GM23338 (cell line): Measurements from ENCODE around the gene REPS1. TPM values are rescaled to one million over a fixed set of nuclear protein-coding genes. Genes with fewer than 3 reads are reported as not detected.

Source experiments
- ATAC-seq: fragments of 200-7000 bp; cut with Tn5 transposase; 3 replicates; pipeline ENCODE4 v1.9.1; 2020
- DNase-seq: peaks from one replicate; pipeline ENCODE4 v3.0.0-alpha.2; 2015; ENCODE audit warnings: low spot score
- H2AFZ ChIP-seq: fragments of 200-600 bp; sonication (generic); 2 replicates; pipeline ENCODE4 v1.8.0; 2016; ENCODE audit warnings: antibody characterized with exemption, mild to moderate bottlenecking, moderate library complexity
- H3F3A ChIP-seq: fragments of 200-600 bp; sonication (generic); replicated peaks from 2 replicates; pipeline ENCODE4 v1.8.0; 2017; ENCODE audit warnings: antibody characterized with exemption, mixed run types, low read depth
- H3K27ac ChIP-seq: fragments of 200-600 bp; sonication (generic); 2 replicates; pipeline ENCODE4 v1.6.1; 2016; ENCODE audit warnings: low read depth
- H3K27me3 ChIP-seq: fragments of 200-600 bp; sonication (generic); 2 replicates; pipeline ENCODE4 v1.8.0; 2016; ENCODE audit warnings: mild to moderate bottlenecking, mixed run types, moderate library complexity; ENCODE audit not compliant: insufficient read depth
- H3K36me3 ChIP-seq: fragments of 200-600 bp; sonication (generic); 2 replicates; pipeline ENCODE4 v1.8.0; 2016; ENCODE audit warnings: mild to moderate bottlenecking; ENCODE audit not compliant: insufficient read depth
- H3K4me1 ChIP-seq: fragments of 200-600 bp; sonication (generic); 2 replicates; pipeline ENCODE4 v1.8.0; 2016; ENCODE audit warnings: mild to moderate bottlenecking, moderate library complexity; ENCODE audit not compliant: insufficient read depth
- H3K4me2 ChIP-seq: fragments of 200-600 bp; sonication (generic); 2 replicates; pipeline ENCODE4 v1.7.1; 2017; ENCODE audit warnings: mixed run types
- H3K4me3 ChIP-seq: fragments of 200-600 bp; sonication (generic); 2 replicates; pipeline ENCODE4 v1.6.1; 2016; ENCODE audit warnings: mixed run types
- H3K79me2 ChIP-seq: fragments of 200-600 bp; sonication (generic); replicated peaks from 2 replicates; pipeline ENCODE4 v1.8.0; 2017; ENCODE audit warnings: mild to moderate bottlenecking; ENCODE audit not compliant: insufficient read depth
- H3K9me2 ChIP-seq: fragments of 200-600 bp; sonication (generic); 2 replicates; pipeline ENCODE4 v1.8.0; 2017; ENCODE audit not compliant: insufficient read depth
- H4K20me1 ChIP-seq: fragments of 200-600 bp; sonication (generic); replicated peaks from 2 replicates; pipeline ENCODE4 v1.8.0; 2017; ENCODE audit warnings: mild to moderate bottlenecking; ENCODE audit not compliant: insufficient read depth
- H3K27ac Mint-ChIP-seq: 2 replicates; pipeline ENCODE4 v1.8.0; 2020; ENCODE audit warnings: inconsistent platforms, mild to moderate bottlenecking, moderate library complexity, mixed read lengths
- H3K27me3 Mint-ChIP-seq: 3 replicates; pipeline ENCODE4 v1.8.0; 2022; ENCODE audit warnings: low read depth, mild to moderate bottlenecking, moderate library complexity, mixed read lengths, inconsistent platforms; ENCODE audit not compliant: insufficient read depth, poor library complexity
- H3K36me3 Mint-ChIP-seq: 3 replicates; pipeline ENCODE4 v1.8.0; 2021; ENCODE audit warnings: low read depth, mild to moderate bottlenecking, inconsistent platforms, moderate library complexity, mixed read lengths
- H3K4me1 Mint-ChIP-seq: 3 replicates; pipeline ENCODE4 v1.8.0; 2020; ENCODE audit warnings: mild to moderate bottlenecking, inconsistent platforms, mixed read lengths
- H3K4me3 Mint-ChIP-seq: 3 replicates; pipeline ENCODE4 v1.8.0; 2021; ENCODE audit warnings: moderate library complexity, mild to moderate bottlenecking, inconsistent platforms, mixed read lengths
- H3K9me3 Mint-ChIP-seq: 3 replicates; pipeline ENCODE4 v1.8.0; 2020; ENCODE audit warnings: moderate library complexity, mild to moderate bottlenecking, inconsistent platforms, mixed read lengths
- CREB1 ChIP-seq: fragments of 250-450 bp; sonication (Bioruptor Pico); IDR thresholded peaks from 2 replicates; pipeline ENCODE4 v1.5.0; 2020; ENCODE audit warnings: low read depth, mild to moderate bottlenecking, moderate library complexity
- CTCF ChIP-seq, 2 experiments: fragments of 200-600 bp in 1 of 2; sonication (generic) in 1 of 2; conservative IDR thresholded peaks; 2 replicates each; pipeline versions ENCODE4 v1.5.1 to v1.6.1; 2016 to 2017; ENCODE audit warnings: antibody characterized with exemption in 2 of 2, low read depth in 2 of 2, mild to moderate bottlenecking in 2 of 2, moderate library complexity in 1 of 2
- EZH2 ChIP-seq: fragments of 200-600 bp; sonication (generic); IDR thresholded peaks from one replicate; pipeline ENCODE4 v1.8.0; 2017; ENCODE audit warnings: antibody characterized with exemption, mild to moderate bottlenecking, low read depth; ENCODE audit not compliant: unreplicated experiment
- EZH2phosphoT487 ChIP-seq: fragments of 200-600 bp; sonication (generic); IDR thresholded peaks from one replicate; pipeline ENCODE4 v1.8.1; 2018; ENCODE audit warnings: antibody characterized with exemption; ENCODE audit not compliant: unreplicated experiment
- NANOG ChIP-seq: IDR thresholded peaks from 2 replicates; pipeline ENCODE4 v1.6.1; 2016; ENCODE audit warnings: antibody characterized with exemption, borderline replicate concordance
- POLR2AphosphoS5 ChIP-seq: IDR thresholded peaks from 2 replicates; pipeline ENCODE4 v1.6.1; 2016; ENCODE audit warnings: antibody characterized with exemption, low read depth
- REST ChIP-seq: IDR thresholded peaks from one replicate; pipeline ENCODE4 v1.6.1; 2018; ENCODE audit warnings: antibody characterized with exemption; ENCODE audit not compliant: unreplicated experiment
- ZNF114 ChIP-seq: fragments of 250-450 bp; sonication (Bioruptor Pico); IDR thresholded peaks from 2 replicates; pipeline ENCODE4 v1.5.0; 2020; ENCODE audit warnings: mild to moderate bottlenecking, moderate library complexity
- ZNF331 ChIP-seq: fragments of 250-450 bp; sonication (Bioruptor Pico); IDR thresholded peaks from 2 replicates; pipeline ENCODE4 v1.5.0; 2020; ENCODE audit warnings: low read depth, mild to moderate bottlenecking, moderate library complexity
- ZNF462 ChIP-seq: fragments of 250-450 bp; sonication (Bioruptor Pico); IDR thresholded peaks from 2 replicates; pipeline ENCODE4 v1.5.0; 2020; ENCODE audit warnings: mild to moderate bottlenecking, moderate library complexity
- polyA plus RNA-seq: library from polyadenylated mRNA; unstranded; fragments of >200 nt; fragmentation: Nextera tagmentation; extraction: Ambion mirVana; gene quantifications from 2 replicates; pipeline ENCODE4 v1.2.1, GENCODE V29; 2016
- total RNA-seq: library from RNA; depleted of rRNA; stranded (reverse); fragments of >200 nt; shearing (Covaris generic); gene quantifications from 2 replicates; pipeline ENCODE4 v1.2.3, GENCODE V29; 2014

The REPS1 gene
- total and polyA plus RNA-seq, 2 experiments from 2014 or later, result 46.0 to 65.7 TPM

GRCh38 chr6:138882369-138883017, 105.6 kb downstream of the REPS1 start:
- no peak overlapping the region for H3K27ac ChIP-seq
- Mint-ChIP-seq H3K4me1 (peaks cover 4% of the 10 kb centered on the region; the same call in 1 of the 3 replicates), H3K27me3 (peaks cover 2% of the 10 kb centered on the region), H3K27ac (no peak overlapping the region), H3K36me3 (no peaks in the 10 kb centered on the region), H3K9me3 (peaks cover 6% of the 10 kb centered on the region; the same call in 1 of the 3 replicates), H3K4me3 (no peak overlapping the region)
- no peaks in the 10 kb centered on the region for H3K79me2 ChIP-seq
- no peaks in the 10 kb centered on the region for H3F3A ChIP-seq
- H3K9me2 ChIP-seq, result peaks cover 5% of the 10 kb centered on the region; the same call in 1 of the 2 replicates
- H3K36me3 ChIP-seq, result no peaks in the 10 kb centered on the region
- H3K4me3 ChIP-seq, result no peak overlapping the region
- H2AFZ ChIP-seq, result no peak overlapping the region
- no peaks in the 10 kb centered on the region for H3K27me3 ChIP-seq
- TF ChIP-seq EZH2phosphoT487 (no peak), REST (no peak), CREB1 (CRISPR knock-in tag) (no peak), ZNF462 (CRISPR knock-in tag) (no peak), NANOG (no peak), ZNF114 (CRISPR knock-in tag) (no peak), CTCF (conservative IDR thresholded peaks at IDR 0.05; ENCODE audit: low read depth in 2 of 2) (no peak), EZH2 (no peak), ZNF331 (CRISPR knock-in tag) (no peak), POLR2AphosphoS5 (no peak)
- no peaks in the 10 kb centered on the region for H4K20me1 ChIP-seq
- DNase-seq, result no peak
- no peak for ATAC-seq
- no peak overlapping the region for H3K4me2 ChIP-seq
- H3K4me1 ChIP-seq, result no peaks in the 10 kb centered on the region
